ENCODE results near the gene TNK2.

DNA sequence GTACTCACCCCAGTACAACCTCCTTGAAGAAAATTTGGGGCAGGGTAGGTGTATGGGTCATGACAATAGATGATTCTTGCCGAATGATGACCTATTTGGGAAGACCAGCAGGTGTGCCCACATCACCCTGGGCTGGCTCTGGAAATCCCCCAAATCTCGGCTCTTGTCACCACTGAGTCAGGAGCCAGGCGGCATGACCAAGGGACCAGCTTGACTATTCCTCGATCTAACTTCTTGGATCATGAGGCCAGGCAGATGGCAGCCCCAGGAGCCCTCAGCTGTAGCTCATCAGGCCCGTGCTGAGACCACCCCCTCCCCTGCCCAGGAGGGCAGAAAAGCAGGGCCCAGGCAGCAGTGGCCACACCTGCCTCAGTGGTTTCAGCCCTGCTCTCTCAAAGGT lies 87.5 kb downstream of the TNK2 start:
- TF ChIP-seq EZH2 (IDR thresholded peaks at IDR 0.05; ENCODE audit: insufficient read depth, poor library complexity, severe bottlenecking) (no peak), EZH2phosphoT487 (IDR thresholded peaks at IDR 0.05; ENCODE audit: insufficient read depth, low read depth) (no peak)

Measured in GM23248 (cell line).